SK-N-SH treated with all-trans-retinoic acid at 6 μM for 48 hours (cell line): ENCODE results near the gene ELP1.

Experiments used
- GLIS3 ChIP-seq: fragments of 250-450 bp; sonication (Bioruptor Pico); IDR thresholded peaks from 2 replicates; pipeline ENCODE4 v1.5.0; 2020; ENCODE audit warnings: mild to moderate bottlenecking, moderate library complexity
- POU6F1 ChIP-seq: fragments of 250-450 bp; sonication (Bioruptor Pico); IDR thresholded peaks from 2 replicates; pipeline ENCODE4 v1.8.0; 2021; ENCODE audit warnings: low read depth, mild to moderate bottlenecking, moderate library complexity, borderline replicate concordance
- ZFP3 ChIP-seq: fragments of 250-450 bp; sonication (Bioruptor Pico); IDR thresholded peaks from 2 replicates; pipeline ENCODE4 v1.5.0; 2020; ENCODE audit warnings: mild to moderate bottlenecking, moderate library complexity

GRCh38 chr9:108973895-108974294, 40.0 kb upstream of the ELP1 start:
- TF ChIP-seq GLIS3 (CRISPR knock-in tag): no peak
- no peak for TF ChIP-seq ZFP3 (CRISPR knock-in tag)
- TF ChIP-seq POU6F1 (CRISPR knock-in tag): no peak
